ENCODE results near the gene RAB29. TPM values are rescaled to one million over a fixed set of nuclear protein-coding genes. Genes with fewer than 3 reads are reported as not detected.

The RAB29 gene
- total RNA-seq: 21.7 and 23.9 TPM in 2 replicates

GRCh38 chr1:205775015-205775716, at the start of gene RAB29:
Gene RAB29, minus strand, starts transcription at chr1:205775482. Its CDS starts 526 bp downstream, at chr1:205774956.

GRCh38 chr1:205812878-205813754, 37.8 kb upstream of the RAB29 start, which contains the start of gene SLC41A1:
Gene SLC41A1, minus strand, starts transcription at chr1:205813198. Its CDS starts 2,757 bp downstream, at chr1:205810441.

GRCh38 chr1:205750138-205751035, 24.9 kb downstream of the RAB29 start, which contains the start of gene NUCKS1:
Gene NUCKS1, minus strand, starts transcription at chr1:205750182. Its CDS starts 209 bp downstream, at chr1:205749973.

Small RNA genes within 50 kb of the gene (small RNA-seq; reads per million reads assigned to genes)
- not detected for gene RF00139

Other genes with a start within 250 kb of the RAB29 start
- 17.3 and 24.4 TPM in 2 replicates for gene ELK4, start 143.5 kb downstream of the RAB29 start, total RNA-seq
- 0.37 and 0.78 TPM in 2 replicates for gene SLC45A3, start 95.0 kb downstream of the RAB29 start, total RNA-seq
- 124 and 156 TPM in 2 replicates for gene NUCKS1, start 25.3 kb downstream of the RAB29 start, total RNA-seq
- 8.8 and 12.1 TPM in 2 replicates for gene SLC41A1, start 37.7 kb upstream of the RAB29 start, total RNA-seq
- gene PM20D1, start 74.7 kb upstream of the RAB29 start, total RNA-seq: not detected in 2 replicates
- gene SLC26A9, start 168.0 kb upstream of the RAB29 start, total RNA-seq: under 0.01 TPM in 1 of 2 replicates, not detected in the other
- gene RAB7B, start 227.9 kb upstream of the RAB29 start, total RNA-seq: 8.2 and 9.9 TPM in 2 replicates
- gene CTSE, start 248.4 kb upstream of the RAB29 start, total RNA-seq: not detected in 2 replicates

All from subcutaneous preadipocyte (primary cell).